SK-N-SH treated with all-trans-retinoic acid at 6 μM for 48 hours (cell line): ENCODE measurements around the gene THAP11.

ENCODE experiments used
- ATAC-seq: fragments of 200-7000 bp; cut with Tn5 transposase; 3 replicates; pipeline ENCODE4 v1.9.1; 2020; ENCODE audit warnings: mild to moderate bottlenecking, moderate library complexity
- BACH2 ChIP-seq: fragments of 250-450 bp; sonication (Bioruptor Pico); IDR thresholded peaks from 2 replicates; pipeline ENCODE4 v1.9.0; 2021; ENCODE audit warnings: mild to moderate bottlenecking, borderline replicate concordance
- CREB5 ChIP-seq: fragments of 250-450 bp; sonication (Bioruptor Pico); IDR thresholded peaks from 2 replicates; pipeline ENCODE4 v1.5.1; 2020; ENCODE audit warnings: low read depth, mild to moderate bottlenecking, moderate library complexity
- CSDC2 ChIP-seq: fragments of 250-450 bp; sonication (Bioruptor Pico); IDR thresholded peaks from 2 replicates; pipeline ENCODE4 v1.5.0; 2020; ENCODE audit warnings: mild to moderate bottlenecking, moderate library complexity
- CSRNP3 ChIP-seq: fragments of 250-450 bp; sonication (Bioruptor Pico); IDR thresholded peaks from 2 replicates; pipeline ENCODE4 v1.5.1; 2021; ENCODE audit warnings: mild to moderate bottlenecking, moderate library complexity
- ESRRG ChIP-seq: fragments of 250-450 bp; sonication (Bioruptor Pico); IDR thresholded peaks from 2 replicates; pipeline ENCODE4 v1.6.1; 2021; ENCODE audit warnings: mild to moderate bottlenecking
- GLIS3 ChIP-seq: fragments of 250-450 bp; sonication (Bioruptor Pico); IDR thresholded peaks from 2 replicates; pipeline ENCODE4 v1.5.0; 2020; ENCODE audit warnings: mild to moderate bottlenecking, moderate library complexity
- ISL1 ChIP-seq: fragments of 250-450 bp; sonication (Bioruptor Pico); IDR thresholded peaks from 2 replicates; pipeline ENCODE4 v2.1.2; 2022; ENCODE audit warnings: mild to moderate bottlenecking, moderate library complexity
- OSR1 ChIP-seq: fragments of 250-450 bp; sonication (Bioruptor Pico); IDR thresholded peaks from 2 replicates; pipeline ENCODE4 v1.8.0; 2022; ENCODE audit warnings: moderate library complexity, mild to moderate bottlenecking, inconsistent platforms
- PATZ1 ChIP-seq: fragments of 250-450 bp; sonication (Bioruptor Pico); IDR thresholded peaks from 2 replicates; pipeline ENCODE4 v1.8.0; 2020; ENCODE audit warnings: mild to moderate bottlenecking, moderate library complexity, borderline replicate concordance
- PPARA ChIP-seq: fragments of 250-450 bp; sonication (Bioruptor Pico); IDR thresholded peaks from 2 replicates; pipeline ENCODE4 v1.5.0; 2020; ENCODE audit warnings: mild to moderate bottlenecking, borderline replicate concordance
- RARB ChIP-seq: fragments of 250-450 bp; sonication (Bioruptor Pico); IDR thresholded peaks from 2 replicates; pipeline ENCODE4 v1.8.0; 2021; ENCODE audit warnings: mild to moderate bottlenecking, moderate library complexity
- SNAI2 ChIP-seq: fragments of 250-450 bp; sonication (Bioruptor Pico); IDR thresholded peaks from 2 replicates; pipeline ENCODE4 v1.5.0; 2020; ENCODE audit warnings: mild to moderate bottlenecking, moderate library complexity
- TCF4 ChIP-seq: fragments of 250-450 bp; sonication (Bioruptor Pico); IDR thresholded peaks from 2 replicates; pipeline ENCODE4 v1.8.0; 2021; ENCODE audit warnings: mild to moderate bottlenecking, moderate library complexity, borderline replicate concordance
- TOX ChIP-seq: fragments of 250-450 bp; sonication (Bioruptor Pico); IDR thresholded peaks from 2 replicates; pipeline ENCODE4 v1.8.0; 2021; ENCODE audit warnings: mild to moderate bottlenecking, moderate library complexity, borderline replicate concordance
- TSHZ2 ChIP-seq: fragments of 250-450 bp; sonication (Bioruptor Pico); IDR thresholded peaks from 2 replicates; pipeline ENCODE4 v1.5.0; 2020; ENCODE audit warnings: mild to moderate bottlenecking, moderate library complexity
- ZFP3 ChIP-seq: fragments of 250-450 bp; sonication (Bioruptor Pico); IDR thresholded peaks from 2 replicates; pipeline ENCODE4 v1.5.0; 2020; ENCODE audit warnings: mild to moderate bottlenecking, moderate library complexity
- ZFP30 ChIP-seq: fragments of 450-650 bp; formaldehyde crosslinking; IDR thresholded peaks from 2 replicates; pipeline ENCODE4 v1.5.0; 2022; ENCODE audit warnings: mild to moderate bottlenecking, moderate library complexity
- ZNF565 ChIP-seq: fragments of 450-650 bp; formaldehyde crosslinking; conservative IDR thresholded peaks from 2 replicates; pipeline ENCODE4 v1.5.0; 2020; ENCODE audit warnings: low read depth, mild to moderate bottlenecking, moderate library complexity
- ZNF70 ChIP-seq: fragments of 450-650 bp; formaldehyde crosslinking; IDR thresholded peaks from 2 replicates; pipeline ENCODE4 v1.5.0; 2020; ENCODE audit warnings: mild to moderate bottlenecking, moderate library complexity
- TF ChIP-seq, protein P1 (sequence below): fragments of 250-450 bp; sonication (Bioruptor Pico); IDR thresholded peaks from 2 replicates; pipeline ENCODE4 v1.8.0; 2021; ENCODE audit warnings: low read depth, mild to moderate bottlenecking, moderate library complexity, borderline replicate concordance

THAP11 gene

GRCh38 chr16:67858500-67858899 is 16.4 kb downstream of the THAP11 start:
- TF ChIP-seq, protein P1, sequence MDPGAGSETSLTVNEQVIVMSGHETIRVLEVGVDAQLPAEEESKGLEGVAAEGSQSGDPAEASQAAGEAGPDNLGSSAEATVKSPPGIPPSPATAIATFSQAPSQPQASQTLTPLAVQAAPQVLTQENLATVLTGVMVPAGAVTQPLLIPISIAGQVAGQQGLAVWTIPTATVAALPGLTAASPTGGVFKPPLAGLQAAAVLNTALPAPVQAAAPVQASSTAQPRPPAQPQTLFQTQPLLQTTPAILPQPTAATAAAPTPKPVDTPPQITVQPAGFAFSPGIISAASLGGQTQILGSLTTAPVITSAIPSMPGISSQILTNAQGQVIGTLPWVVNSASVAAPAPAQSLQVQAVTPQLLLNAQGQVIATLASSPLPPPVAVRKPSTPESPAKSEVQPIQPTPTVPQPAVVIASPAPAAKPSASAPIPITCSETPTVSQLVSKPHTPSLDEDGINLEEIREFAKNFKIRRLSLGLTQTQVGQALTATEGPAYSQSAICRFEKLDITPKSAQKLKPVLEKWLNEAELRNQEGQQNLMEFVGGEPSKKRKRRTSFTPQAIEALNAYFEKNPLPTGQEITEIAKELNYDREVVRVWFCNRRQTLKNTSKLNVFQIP, result no peak
- TF ChIP-seq ZNF565 (no peak), CSRNP3 (CRISPR knock-in tag) (no peak), ZFP30 (CRISPR knock-in tag) (no peak), OSR1 (CRISPR knock-in tag) (no peak), TOX (no peak), BACH2 (CRISPR knock-in tag) (no peak), CREB5 (no peak), RARB (CRISPR knock-in tag) (no peak), ISL1 (CRISPR knock-in tag) (no peak), PATZ1 (CRISPR knock-in tag) (no peak), GLIS3 (CRISPR knock-in tag) (no peak), TCF4 (CRISPR knock-in tag) (no peak), ZNF70 (CRISPR knock-in tag) (no peak), PPARA (no peak), TSHZ2 (CRISPR knock-in tag) (no peak), ESRRG (no peak), SNAI2 (CRISPR knock-in tag) (no peak), ZFP3 (CRISPR knock-in tag) (no peak)
- TF ChIP-seq, all 23 proteins: peak for 0
- ATAC-seq, result no peak

DNA sequence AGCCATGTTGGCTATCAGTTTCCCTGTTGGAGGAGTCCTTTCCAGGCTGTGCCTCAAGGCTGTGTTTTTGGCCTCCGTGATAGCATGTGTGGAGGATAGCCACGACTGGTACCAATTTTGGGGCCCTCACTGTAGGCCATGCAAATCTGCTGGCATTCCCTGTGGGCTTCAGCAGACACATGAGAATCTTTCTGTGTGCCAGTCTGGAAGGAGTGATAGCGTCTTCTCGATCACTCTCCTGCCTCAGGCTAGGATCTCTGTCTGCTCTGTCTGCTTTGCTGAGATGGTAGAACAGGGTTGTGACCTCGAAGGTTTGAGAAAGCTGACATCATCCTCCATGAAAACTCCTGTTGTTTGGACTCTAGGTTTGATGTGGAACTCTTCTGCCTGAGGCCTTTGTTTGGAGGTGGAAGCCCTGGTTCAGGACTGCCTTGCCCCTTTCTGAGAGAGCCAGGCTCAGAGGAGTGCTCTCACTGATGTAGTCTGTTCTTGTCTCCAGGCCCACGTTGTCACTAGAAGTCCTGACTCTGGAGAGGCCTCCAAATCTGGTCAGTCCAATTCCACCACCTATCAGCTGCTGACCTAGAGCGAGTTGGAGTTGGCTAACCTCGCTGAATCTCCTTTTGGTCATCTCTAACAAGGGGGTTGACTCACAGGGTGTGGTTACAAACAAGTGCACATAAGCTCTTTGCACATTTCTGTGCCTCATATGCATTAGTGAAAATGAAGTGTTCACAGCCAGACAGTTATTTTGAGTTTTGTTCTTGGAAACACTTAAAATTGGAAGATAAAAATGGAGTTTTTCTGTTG is 18.7 kb downstream of the THAP11 start:
- no peak for TF ChIP-seq CSDC2 (CRISPR knock-in tag)
- TF ChIP-seq, protein P1, result no peak
- TF ChIP-seq ZNF70 (CRISPR knock-in tag), result no peak
- TF ChIP-seq TCF4 (CRISPR knock-in tag), result no peak
- TF ChIP-seq, all 23 proteins: peak for 0
- no peak for ATAC-seq
